Measurements from ENCODE around the gene ZNF687.

DNA sequence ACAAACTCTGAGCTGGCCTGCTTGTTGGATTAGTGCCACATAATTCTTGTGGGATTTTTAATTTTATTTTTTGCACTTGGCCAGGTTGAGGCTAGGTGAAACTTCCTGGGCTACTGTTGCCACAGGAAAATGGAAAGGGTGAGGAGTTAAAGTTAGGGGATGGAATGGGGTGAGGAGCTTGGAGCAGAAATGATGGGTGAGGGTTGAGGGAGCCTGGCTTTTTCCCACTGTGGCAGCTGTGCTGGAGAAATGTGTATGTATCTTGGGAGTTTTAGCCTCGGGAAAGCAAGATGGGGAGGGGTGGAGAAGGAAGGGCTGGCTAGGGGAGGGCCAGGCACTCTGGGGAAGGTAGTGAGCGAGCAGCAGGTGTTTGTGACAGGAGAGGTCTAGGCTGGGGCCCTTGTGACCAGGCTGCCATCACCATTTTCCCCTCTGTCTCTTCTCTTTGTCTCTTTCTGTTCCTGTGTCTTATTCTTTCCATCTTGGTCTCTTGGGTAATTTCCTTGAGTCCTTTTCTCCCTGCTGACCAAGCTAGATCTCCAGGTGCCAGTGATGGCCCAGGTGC lies 2.0 kb downstream of the ZNF687 start:
- TF ChIP-seq, protein P1, sequence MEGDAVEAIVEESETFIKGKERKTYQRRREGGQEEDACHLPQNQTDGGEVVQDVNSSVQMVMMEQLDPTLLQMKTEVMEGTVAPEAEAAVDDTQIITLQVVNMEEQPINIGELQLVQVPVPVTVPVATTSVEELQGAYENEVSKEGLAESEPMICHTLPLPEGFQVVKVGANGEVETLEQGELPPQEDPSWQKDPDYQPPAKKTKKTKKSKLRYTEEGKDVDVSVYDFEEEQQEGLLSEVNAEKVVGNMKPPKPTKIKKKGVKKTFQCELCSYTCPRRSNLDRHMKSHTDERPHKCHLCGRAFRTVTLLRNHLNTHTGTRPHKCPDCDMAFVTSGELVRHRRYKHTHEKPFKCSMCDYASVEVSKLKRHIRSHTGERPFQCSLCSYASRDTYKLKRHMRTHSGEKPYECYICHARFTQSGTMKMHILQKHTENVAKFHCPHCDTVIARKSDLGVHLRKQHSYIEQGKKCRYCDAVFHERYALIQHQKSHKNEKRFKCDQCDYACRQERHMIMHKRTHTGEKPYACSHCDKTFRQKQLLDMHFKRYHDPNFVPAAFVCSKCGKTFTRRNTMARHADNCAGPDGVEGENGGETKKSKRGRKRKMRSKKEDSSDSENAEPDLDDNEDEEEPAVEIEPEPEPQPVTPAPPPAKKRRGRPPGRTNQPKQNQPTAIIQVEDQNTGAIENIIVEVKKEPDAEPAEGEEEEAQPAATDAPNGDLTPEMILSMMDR (IDR thresholded peaks at IDR 0.05), result no peak
- TF ChIP-seq, protein P2, sequence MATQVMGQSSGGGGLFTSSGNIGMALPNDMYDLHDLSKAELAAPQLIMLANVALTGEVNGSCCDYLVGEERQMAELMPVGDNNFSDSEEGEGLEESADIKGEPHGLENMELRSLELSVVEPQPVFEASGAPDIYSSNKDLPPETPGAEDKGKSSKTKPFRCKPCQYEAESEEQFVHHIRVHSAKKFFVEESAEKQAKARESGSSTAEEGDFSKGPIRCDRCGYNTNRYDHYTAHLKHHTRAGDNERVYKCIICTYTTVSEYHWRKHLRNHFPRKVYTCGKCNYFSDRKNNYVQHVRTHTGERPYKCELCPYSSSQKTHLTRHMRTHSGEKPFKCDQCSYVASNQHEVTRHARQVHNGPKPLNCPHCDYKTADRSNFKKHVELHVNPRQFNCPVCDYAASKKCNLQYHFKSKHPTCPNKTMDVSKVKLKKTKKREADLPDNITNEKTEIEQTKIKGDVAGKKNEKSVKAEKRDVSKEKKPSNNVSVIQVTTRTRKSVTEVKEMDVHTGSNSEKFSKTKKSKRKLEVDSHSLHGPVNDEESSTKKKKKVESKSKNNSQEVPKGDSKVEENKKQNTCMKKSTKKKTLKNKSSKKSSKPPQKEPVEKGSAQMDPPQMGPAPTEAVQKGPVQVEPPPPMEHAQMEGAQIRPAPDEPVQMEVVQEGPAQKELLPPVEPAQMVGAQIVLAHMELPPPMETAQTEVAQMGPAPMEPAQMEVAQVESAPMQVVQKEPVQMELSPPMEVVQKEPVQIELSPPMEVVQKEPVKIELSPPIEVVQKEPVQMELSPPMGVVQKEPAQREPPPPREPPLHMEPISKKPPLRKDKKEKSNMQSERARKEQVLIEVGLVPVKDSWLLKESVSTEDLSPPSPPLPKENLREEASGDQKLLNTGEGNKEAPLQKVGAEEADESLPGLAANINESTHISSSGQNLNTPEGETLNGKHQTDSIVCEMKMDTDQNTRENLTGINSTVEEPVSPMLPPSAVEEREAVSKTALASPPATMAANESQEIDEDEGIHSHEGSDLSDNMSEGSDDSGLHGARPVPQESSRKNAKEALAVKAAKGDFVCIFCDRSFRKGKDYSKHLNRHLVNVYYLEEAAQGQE (IDR thresholded peaks at IDR 0.05; ENCODE audit: insufficient read depth in 1 of 2, low read depth in 2 of 2, low read length in 1 of 2), result no peak
- no peak for TF ChIP-seq SIN3A (IDR thresholded peaks at IDR 0.05; ENCODE audit: borderline replicate concordance, insufficient read depth, low read depth, low read length)

Measured in Panc1 (cell line).